MM.1S (cell line): ENCODE data around the gene ARSK.

Source experiments
- DNase-seq: peaks from one replicate; pipeline ENCODE4 v3.0.0-alpha.2; 2015
- H2AFZ ChIP-seq: fragments of 300-600 bp; sonication (generic); 2 replicates; pipeline ENCODE4 v1.6.0; 2016; ENCODE audit warnings: antibody characterized with exemption, low read length
- H3F3A ChIP-seq: fragments of 300-600 bp; sonication (generic); 2 replicates; pipeline ENCODE4 v1.6.1; 2016; ENCODE audit warnings: mild to moderate bottlenecking, antibody characterized with exemption, low read length, moderate library complexity, mixed read lengths; ENCODE audit not compliant: insufficient read depth
- H3K27ac ChIP-seq: fragments of 300-600 bp; sonication (generic); 2 replicates; pipeline ENCODE4 v1.5.1; 2016; ENCODE audit warnings: mild to moderate bottlenecking, low read length
- H3K27me3 ChIP-seq: fragments of 300-600 bp; sonication (generic); replicated peaks from 2 replicates; pipeline ENCODE4 v1.6.0; 2016; ENCODE audit warnings: low read length; ENCODE audit not compliant: insufficient read depth
- H3K36me3 ChIP-seq: fragments of 300-600 bp; sonication (generic); replicated peaks from 2 replicates; pipeline ENCODE4 v1.6.1; 2016; ENCODE audit warnings: mild to moderate bottlenecking, low read length, mixed read lengths; ENCODE audit not compliant: insufficient read depth
- H3K4me1 ChIP-seq: fragments of 300-600 bp; sonication (generic); 2 replicates; pipeline ENCODE4 v1.6.1; 2016; ENCODE audit warnings: low read length, mixed read lengths
- H3K4me2 ChIP-seq: fragments of 300-600 bp; sonication (generic); 2 replicates; pipeline ENCODE4 v1.6.0; 2016; ENCODE audit warnings: low read depth, low read length
- H3K4me3 ChIP-seq: fragments of 300-600 bp; sonication (generic); 2 replicates; pipeline ENCODE4 v1.5.1; 2016; ENCODE audit warnings: low read length, mixed read lengths
- H3K79me2 ChIP-seq: fragments of 300-600 bp; sonication (generic); 2 replicates; pipeline ENCODE4 v1.6.1; 2016; ENCODE audit warnings: mixed run types, low read length, mixed read lengths
- H3K9ac ChIP-seq: fragments of 300-600 bp; sonication (generic); 2 replicates; pipeline ENCODE4 v1.6.1; 2016; ENCODE audit warnings: low read length, mixed read lengths
- H3K9me2 ChIP-seq: fragments of 300-600 bp; sonication (generic); replicated peaks from 2 replicates; pipeline ENCODE4 v1.6.1; 2016; ENCODE audit warnings: mild to moderate bottlenecking, low read length, mixed read lengths; ENCODE audit not compliant: insufficient read depth
- H3K9me3 ChIP-seq: fragments of 300-600 bp; sonication (generic); replicated peaks from 2 replicates; pipeline ENCODE4 v1.6.1; 2016; ENCODE audit warnings: mild to moderate bottlenecking, low read length, mixed read lengths; ENCODE audit not compliant: insufficient read depth
- H4K20me1 ChIP-seq: fragments of 300-600 bp; sonication (generic); 2 replicates; pipeline ENCODE4 v1.6.1; 2016; ENCODE audit warnings: mild to moderate bottlenecking, low read length, moderate library complexity, mixed read lengths; ENCODE audit not compliant: insufficient read depth
- EZH2 ChIP-seq: fragments of 300-600 bp; sonication (generic); optimal IDR thresholded peaks from 2 replicates; pipeline ENCODE3; 2017; ENCODE audit warnings: low read depth, mild to moderate bottlenecking, antibody characterized with exemption, low read length, mixed read lengths
- EZH2phosphoT487 ChIP-seq: fragments of 300-600 bp; sonication (generic); IDR thresholded peaks from 2 replicates; pipeline ENCODE4 v1.6.1; 2018; ENCODE audit warnings: antibody characterized with exemption, low read length
- TF ChIP-seq, protein P1 (sequence below): fragments of 300-600 bp; sonication (generic); IDR thresholded peaks from 2 replicates; pipeline ENCODE4 v1.5.1; 2016; ENCODE audit warnings: antibody characterized with exemption, low read length, mixed read lengths

ARSK gene

DNA sequence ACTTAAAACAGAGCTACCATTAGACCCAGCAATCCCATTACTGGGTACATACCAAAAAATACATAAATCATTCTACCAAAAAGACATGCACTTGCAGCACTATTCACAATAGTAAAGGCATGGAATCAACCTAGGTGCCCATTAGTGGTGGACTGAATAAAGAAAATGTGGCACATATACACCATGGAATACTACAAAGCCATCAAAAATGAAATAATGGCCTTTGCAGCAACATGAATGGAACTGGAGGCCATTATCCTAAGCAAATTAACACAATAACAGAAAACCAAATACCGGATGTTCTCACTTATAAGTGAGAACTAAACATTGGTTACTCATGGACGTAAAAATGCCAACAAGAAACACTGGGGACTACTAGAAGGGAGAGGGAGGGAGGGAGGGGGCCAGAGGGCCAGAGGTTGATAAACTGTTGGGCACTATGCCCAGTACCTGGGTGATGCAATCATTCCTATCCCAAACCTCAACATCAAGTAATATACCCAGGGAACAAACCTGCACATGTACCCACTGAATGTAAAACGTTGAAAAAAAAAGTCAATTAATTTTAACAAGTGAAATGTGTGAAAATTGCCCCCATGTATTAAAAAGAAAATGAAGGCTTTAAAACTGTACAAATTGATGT is 40.5 kb downstream of the ARSK start:
- no peak overlapping the region for H3K27ac ChIP-seq
- H3K4me3 ChIP-seq, result no peak overlapping the region
- no peaks in the 10 kb centered on the region for H3K27me3 ChIP-seq
- no peak overlapping the region for H3K4me2 ChIP-seq
- H3K4me1 ChIP-seq, result no peaks in the 10 kb centered on the region; the same call in 1 of the 2 replicates
- no peak for DNase-seq
- no peak overlapping the region for H3K9ac ChIP-seq
- H3K9me3 ChIP-seq, result no peaks in the 10 kb centered on the region
- TF ChIP-seq EZH2phosphoT487 (no peak), EZH2 (no peak)
- H3K9me2 ChIP-seq, result no peaks in the 10 kb centered on the region
- no peaks in the 10 kb centered on the region; the same call in 1 of the 2 replicates for H3K36me3 ChIP-seq
- H3F3A ChIP-seq, result no peaks in the 10 kb centered on the region
- no peak overlapping the region for H2AFZ ChIP-seq
- H3K79me2 ChIP-seq, result no peaks in the 10 kb centered on the region
- H4K20me1 ChIP-seq, result no peaks in the 10 kb centered on the region

DNA sequence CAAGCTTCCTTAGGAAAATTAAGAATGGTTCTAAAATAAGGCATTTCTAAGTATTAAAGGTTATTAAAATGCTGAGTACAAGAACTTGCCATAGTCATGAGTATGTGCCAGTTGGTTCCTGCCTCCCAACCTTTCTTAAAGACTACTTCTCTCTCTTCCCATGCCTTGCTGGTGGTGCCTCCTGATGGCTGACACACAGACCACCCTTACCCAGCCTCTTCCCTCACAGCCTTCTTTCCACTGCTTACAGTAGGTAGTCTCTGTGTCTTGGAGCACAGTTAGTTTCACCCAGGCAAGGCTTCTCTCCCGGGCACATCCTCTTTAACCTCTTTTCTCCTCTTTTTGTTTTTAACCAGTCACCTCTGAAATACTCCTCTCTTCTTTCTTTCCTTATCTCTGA is 44.4 kb downstream of the ARSK start:
- no peaks in the 10 kb centered on the region for H3K9me2 ChIP-seq
- no peaks in the 10 kb centered on the region for H3K36me3 ChIP-seq
- H3K27me3 ChIP-seq, result no peaks in the 10 kb centered on the region
- no peak overlapping the region for H3K4me3 ChIP-seq
- no peak for DNase-seq
- no peaks in the 10 kb centered on the region for H3K9me3 ChIP-seq
- H3K27ac ChIP-seq, result no peak overlapping the region
- no peaks in the 10 kb centered on the region for H3K4me1 ChIP-seq
- TF ChIP-seq EZH2 (no peak), EZH2phosphoT487 (no peak)
- TF ChIP-seq, protein P1, sequence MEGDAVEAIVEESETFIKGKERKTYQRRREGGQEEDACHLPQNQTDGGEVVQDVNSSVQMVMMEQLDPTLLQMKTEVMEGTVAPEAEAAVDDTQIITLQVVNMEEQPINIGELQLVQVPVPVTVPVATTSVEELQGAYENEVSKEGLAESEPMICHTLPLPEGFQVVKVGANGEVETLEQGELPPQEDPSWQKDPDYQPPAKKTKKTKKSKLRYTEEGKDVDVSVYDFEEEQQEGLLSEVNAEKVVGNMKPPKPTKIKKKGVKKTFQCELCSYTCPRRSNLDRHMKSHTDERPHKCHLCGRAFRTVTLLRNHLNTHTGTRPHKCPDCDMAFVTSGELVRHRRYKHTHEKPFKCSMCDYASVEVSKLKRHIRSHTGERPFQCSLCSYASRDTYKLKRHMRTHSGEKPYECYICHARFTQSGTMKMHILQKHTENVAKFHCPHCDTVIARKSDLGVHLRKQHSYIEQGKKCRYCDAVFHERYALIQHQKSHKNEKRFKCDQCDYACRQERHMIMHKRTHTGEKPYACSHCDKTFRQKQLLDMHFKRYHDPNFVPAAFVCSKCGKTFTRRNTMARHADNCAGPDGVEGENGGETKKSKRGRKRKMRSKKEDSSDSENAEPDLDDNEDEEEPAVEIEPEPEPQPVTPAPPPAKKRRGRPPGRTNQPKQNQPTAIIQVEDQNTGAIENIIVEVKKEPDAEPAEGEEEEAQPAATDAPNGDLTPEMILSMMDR, result no peak
- no peak overlapping the region for H3K9ac ChIP-seq
- no peaks in the 10 kb centered on the region for H3K79me2 ChIP-seq
- H3K4me2 ChIP-seq, result no peak overlapping the region
- no peaks in the 10 kb centered on the region for H4K20me1 ChIP-seq
- no peak overlapping the region for H2AFZ ChIP-seq
- H3F3A ChIP-seq, result no peaks in the 10 kb centered on the region

DNA sequence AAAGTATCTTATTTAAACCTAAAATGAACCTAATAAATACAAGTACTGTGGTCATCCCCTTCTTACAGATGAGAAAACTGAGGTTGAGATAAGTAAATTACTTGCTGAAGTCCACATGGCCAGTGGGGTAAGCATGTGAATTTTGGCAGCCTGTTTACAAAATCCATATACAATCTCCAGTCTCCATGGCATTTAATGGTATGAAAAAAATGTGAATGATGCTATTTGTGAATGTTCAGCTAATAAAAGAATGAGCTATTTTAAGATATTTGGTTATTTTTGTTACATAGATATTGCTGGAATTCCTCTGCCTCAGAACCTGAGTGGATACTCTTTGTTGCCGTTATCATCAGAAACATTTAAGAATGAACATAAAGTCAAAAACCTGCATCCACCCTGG is 45.7 kb downstream of the ARSK start:
- no peaks in the 10 kb centered on the region for H3K9me3 ChIP-seq
- H4K20me1 ChIP-seq, result no peaks in the 10 kb centered on the region
- H3F3A ChIP-seq, result no peaks in the 10 kb centered on the region
- no peaks in the 10 kb centered on the region for H3K27me3 ChIP-seq
- no peak overlapping the region for H3K27ac ChIP-seq
- H2AFZ ChIP-seq, result no peak overlapping the region
- H3K4me2 ChIP-seq, result no peak overlapping the region
- H3K79me2 ChIP-seq, result no peaks in the 10 kb centered on the region
- H3K4me1 ChIP-seq, result no peaks in the 10 kb centered on the region
- no peak overlapping the region for H3K4me3 ChIP-seq
- TF ChIP-seq EZH2phosphoT487 (no peak), EZH2 (no peak)
- TF ChIP-seq, protein P1, result no peak
- no peaks in the 10 kb centered on the region for H3K9me2 ChIP-seq
- no peaks in the 10 kb centered on the region for H3K36me3 ChIP-seq
- DNase-seq, result no peak
- H3K9ac ChIP-seq, result no peak overlapping the region

DNA sequence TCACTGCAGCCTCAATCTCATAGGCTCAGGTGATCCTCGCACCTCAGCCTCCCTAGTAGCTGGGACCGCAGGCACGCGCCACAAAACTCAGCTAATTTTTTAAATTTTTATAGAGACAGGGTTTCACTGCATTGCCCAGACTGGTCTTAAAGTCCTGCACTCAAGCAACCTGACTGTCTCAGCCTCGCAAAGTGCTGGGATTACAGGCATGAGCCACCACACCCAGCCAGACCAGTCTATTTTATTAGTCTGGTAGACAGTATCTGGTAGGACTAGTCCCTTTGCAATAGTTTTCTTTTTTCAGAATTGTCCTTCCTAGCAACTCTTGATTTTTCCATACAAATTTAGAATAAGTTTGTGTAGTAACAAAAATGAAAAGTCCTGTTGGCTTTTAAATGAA is 50.9 kb downstream of the ARSK start:
- no peak overlapping the region for H3K9ac ChIP-seq
- no peaks in the 10 kb centered on the region for H3K9me3 ChIP-seq
- no peaks in the 10 kb centered on the region for H3K36me3 ChIP-seq
- H3K4me2 ChIP-seq, result no peak overlapping the region
- H3F3A ChIP-seq, result no peaks in the 10 kb centered on the region
- H2AFZ ChIP-seq, result no peak overlapping the region
- H3K79me2 ChIP-seq, result no peaks in the 10 kb centered on the region
- H4K20me1 ChIP-seq, result no peaks in the 10 kb centered on the region
- H3K4me1 ChIP-seq, result no peaks in the 10 kb centered on the region
- H3K27me3 ChIP-seq, result no peaks in the 10 kb centered on the region
- no peak for DNase-seq
- no peaks in the 10 kb centered on the region for H3K9me2 ChIP-seq
- H3K4me3 ChIP-seq, result no peak overlapping the region
- no peak for TF ChIP-seq EZH2
- TF ChIP-seq, protein P1, result no peak
- no peak for TF ChIP-seq EZH2phosphoT487
- no peak overlapping the region for H3K27ac ChIP-seq
